HG02759 (cell line): ENCODE measurements around the gene COL5A1.

Experiments used
- ATAC-seq: cut with Tn5 transposase; IDR thresholded peaks from one replicate; pipeline ENCODE4 v1.9.1; 2021; ENCODE audit warnings: mild to moderate bottlenecking, moderate library complexity; ENCODE audit not compliant: unreplicated experiment

COL5A1 gene

GRCh38 chr9:134885001-134885678, 243.5 kb downstream of the COL5A1 start:
- no peak for ATAC-seq

- no peak for ATAC-seq
Measured at GRCh38 chr9:134885679-134886412, 244.2 kb downstream of the COL5A1 start.

- ATAC-seq: no peak
Measured at GRCh38 chr9:134886413-134886913, 244.9 kb downstream of the COL5A1 start.

GRCh38 chr9:134887219-134887618, 245.6 kb downstream of the COL5A1 start:
- no peak for ATAC-seq

- ATAC-seq: no peak
Measured at GRCh38 chr9:134887686-134888602, 246.3 kb downstream of the COL5A1 start.

- no peak for ATAC-seq
Measured at GRCh38 chr9:134888603-134889190, 247.1 kb downstream of the COL5A1 start.

GRCh38 chr9:134889386-134890154, 248.0 kb downstream of the COL5A1 start:
- ATAC-seq: no peak

GRCh38 chr9:134890155-134890495, 248.5 kb downstream of the COL5A1 start:
- no peak for ATAC-seq

GRCh38 chr9:134891053-134891452, 249.4 kb downstream of the COL5A1 start:
- no peak for ATAC-seq

- ATAC-seq: no peak
Measured at GRCh38 chr9:134891713-134892112, 250.1 kb downstream of the COL5A1 start.

GRCh38 chr9:134892221-134892620, 250.6 kb downstream of the COL5A1 start:
- no peak for ATAC-seq

GRCh38 chr9:134892820-134893420, 251.3 kb downstream of the COL5A1 start:
- no peak for ATAC-seq
